Thoracic aorta (tissue), 2 donors: ENCODE results near the gene METTL17. TPM values are rescaled to one million over a fixed set of nuclear protein-coding genes. Genes with fewer than 3 reads are reported as not detected.

ENCODE experiments used
- ATAC-seq: fragments of 150-250 bp; one replicate; pipeline ENCODE4 v1.8.0; 2017; ENCODE audit warnings: low read depth; ENCODE audit not compliant: insufficient number of reproducible peaks, low FRiP score
- DNase-seq: peaks from one replicate; pipeline ENCODE4 v3.0.0-alpha.2; 2020; ENCODE audit warnings: low spot score
- H3K27ac ChIP-seq, 2 donors: fragments of 200-600 bp; sonication (generic); 1 replicate in 1 of 2; 2 replicates in 1 of 2; pipeline ENCODE4 v1.5.1; 2016; ENCODE audit warnings: mild to moderate bottlenecking in 2 of 2, moderate library complexity in 2 of 2
- H3K27me3 ChIP-seq: fragments of 200-600 bp; sonication (generic); replicated peaks from 2 replicates; pipeline ENCODE4 v1.6.0; 2016; ENCODE audit warnings: mild to moderate bottlenecking; ENCODE audit not compliant: insufficient read depth
- H3K36me3 ChIP-seq: fragments of 200-600 bp; sonication (generic); one replicate; pipeline ENCODE4 v1.5.1; 2016
- H3K4me1 ChIP-seq, 2 donors: fragments of 200-600 bp; sonication (generic); 1 replicate in 1 of 2; 2 replicates in 1 of 2; pipeline versions ENCODE4 v1.5.1 to v1.6.0; 2016; ENCODE audit warnings: low read depth in 2 of 2, mild to moderate bottlenecking in 1 of 2; ENCODE audit not compliant: control insufficient read depth in 1 of 2
- H3K4me3 ChIP-seq: fragments of 200-600 bp; sonication (generic); 2 replicates; pipeline ENCODE4 v1.5.1; 2016; ENCODE audit warnings: mild to moderate bottlenecking
- H3K9me3 ChIP-seq: fragments of 200-600 bp; sonication (generic); 2 replicates; pipeline ENCODE4 v1.5.1; 2016
- total RNA-seq, 2 donors: library from RNA; depleted of rRNA; stranded (reverse); fragments of >200 nt; gene quantifications; one replicate each; pipeline versions ENCODE4 v1.1.0 to v1.2.3, GENCODE V29; 2016
- TF ChIP-seq, protein P1 (sequence below): fragments of 200-600 bp; sonication (generic); IDR thresholded peaks from one replicate; pipeline ENCODE4 v1.5.1; 2019; ENCODE audit warnings: antibody characterized with exemption

Gene METTL17
- total RNA-seq, 2 donors from 2014 or later = 94.8 to 141 TPM

DNA sequence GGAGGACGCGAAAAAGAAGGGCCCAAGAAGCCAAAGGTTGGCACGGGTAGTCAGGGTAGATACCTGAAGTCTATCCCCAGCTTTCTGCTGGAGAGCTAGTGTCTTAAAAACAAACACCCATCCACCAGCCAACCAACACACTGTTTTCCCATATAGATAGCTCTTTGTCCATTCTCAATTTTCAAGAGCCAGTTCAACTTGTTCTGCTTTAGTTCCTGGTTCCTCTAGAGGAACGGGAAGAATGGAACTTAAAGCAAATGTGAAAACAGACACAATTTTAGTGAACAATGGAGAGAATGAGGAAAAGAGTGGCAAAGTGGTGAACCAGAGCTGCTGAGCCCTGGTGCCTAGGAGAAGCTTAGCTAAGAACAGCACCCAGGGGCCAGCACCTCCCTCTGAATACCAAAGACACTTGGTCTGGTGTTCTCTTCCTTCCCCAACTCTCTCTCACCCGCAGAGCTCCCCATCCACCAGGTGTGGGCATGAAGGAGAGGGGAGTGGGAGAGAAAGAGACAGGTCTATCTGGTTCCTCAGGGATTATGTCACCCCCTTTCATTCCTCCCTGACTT lies 31.3 kb downstream of the METTL17 start:
- Histone ChIP-seq H3K9me3 (no peaks in the 10 kb centered on the region), H3K36me3 (peaks cover 39% of the 10 kb centered on the region), H3K27me3 (no peaks in the 10 kb centered on the region), H3K4me3 (no peak overlapping the region), H3K27ac (no peak overlapping the region), H3K4me1 (peaks cover 3 to 28% of the 10 kb centered on the region in 2 donors)
- TF ChIP-seq, protein P1, sequence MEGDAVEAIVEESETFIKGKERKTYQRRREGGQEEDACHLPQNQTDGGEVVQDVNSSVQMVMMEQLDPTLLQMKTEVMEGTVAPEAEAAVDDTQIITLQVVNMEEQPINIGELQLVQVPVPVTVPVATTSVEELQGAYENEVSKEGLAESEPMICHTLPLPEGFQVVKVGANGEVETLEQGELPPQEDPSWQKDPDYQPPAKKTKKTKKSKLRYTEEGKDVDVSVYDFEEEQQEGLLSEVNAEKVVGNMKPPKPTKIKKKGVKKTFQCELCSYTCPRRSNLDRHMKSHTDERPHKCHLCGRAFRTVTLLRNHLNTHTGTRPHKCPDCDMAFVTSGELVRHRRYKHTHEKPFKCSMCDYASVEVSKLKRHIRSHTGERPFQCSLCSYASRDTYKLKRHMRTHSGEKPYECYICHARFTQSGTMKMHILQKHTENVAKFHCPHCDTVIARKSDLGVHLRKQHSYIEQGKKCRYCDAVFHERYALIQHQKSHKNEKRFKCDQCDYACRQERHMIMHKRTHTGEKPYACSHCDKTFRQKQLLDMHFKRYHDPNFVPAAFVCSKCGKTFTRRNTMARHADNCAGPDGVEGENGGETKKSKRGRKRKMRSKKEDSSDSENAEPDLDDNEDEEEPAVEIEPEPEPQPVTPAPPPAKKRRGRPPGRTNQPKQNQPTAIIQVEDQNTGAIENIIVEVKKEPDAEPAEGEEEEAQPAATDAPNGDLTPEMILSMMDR = no peak
- DNase-seq = no peak
- no peak for ATAC-seq

DNA sequence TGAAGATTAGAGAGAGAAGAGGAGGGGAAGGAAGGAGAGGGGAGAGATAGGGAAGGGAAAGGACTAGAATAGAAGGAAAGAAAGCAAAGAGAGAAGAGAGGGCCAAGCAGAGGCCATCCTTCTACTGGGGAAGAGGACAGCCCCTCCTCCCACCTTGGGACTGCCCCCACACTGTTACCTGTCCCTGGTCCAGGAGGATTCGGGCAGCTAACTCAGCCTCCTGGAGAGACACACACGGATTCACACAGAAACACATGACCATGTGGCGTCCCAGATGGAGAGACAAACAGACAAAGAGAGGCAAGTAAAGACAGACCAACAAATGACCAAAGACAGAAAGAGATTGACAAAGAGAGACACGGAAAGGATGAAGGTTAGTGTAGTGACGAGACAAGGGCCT lies 32.9 kb downstream of the METTL17 start:
- H3K4me1 ChIP-seq = peaks cover 11 to 39% of the 10 kb centered on the region in 2 donors
- no peaks in the 10 kb centered on the region for H3K9me3 ChIP-seq
- TF ChIP-seq, protein P1 = no peak
- H3K27ac ChIP-seq = peak overlapping the region in 1 of 2 donors; percentile 94
- peaks cover 33% of the 10 kb centered on the region for H3K36me3 ChIP-seq
- ATAC-seq (no peak), DNase-seq (no peak)
- no peak overlapping the region for H3K4me3 ChIP-seq
- no peaks in the 10 kb centered on the region for H3K27me3 ChIP-seq

DNA sequence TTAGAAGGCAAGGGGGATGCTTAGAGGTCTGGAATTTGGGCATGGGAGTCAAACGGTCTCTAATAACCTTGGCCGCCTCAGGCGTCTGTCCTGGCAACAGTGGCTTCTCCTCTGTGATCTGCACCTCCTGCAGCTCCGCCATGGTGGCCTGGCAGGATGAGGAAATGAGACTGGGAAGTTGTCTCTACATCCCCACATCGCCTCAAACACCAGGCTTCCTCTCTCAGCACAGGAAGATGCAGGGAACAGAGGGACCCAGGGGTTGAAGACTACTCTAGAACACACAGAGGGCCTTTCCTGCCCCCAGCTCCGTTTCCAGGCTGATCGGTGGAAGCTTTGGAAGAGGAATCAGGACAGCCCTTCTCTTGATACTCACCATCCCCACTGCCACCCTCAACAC lies 33.4 kb downstream of the METTL17 start:
- Histone ChIP-seq H3K36me3 (peaks cover 28% of the 10 kb centered on the region), H3K4me3 (no peak overlapping the region), H3K4me1 (peaks cover 11 to 39% of the 10 kb centered on the region in 2 donors), H3K9me3 (no peaks in the 10 kb centered on the region), H3K27ac (peak overlapping the region; percentile 89 to 94), H3K27me3 (no peaks in the 10 kb centered on the region)
- ATAC-seq (no peak), DNase-seq (no peak)
- TF ChIP-seq, protein P1 = no peak

DNA sequence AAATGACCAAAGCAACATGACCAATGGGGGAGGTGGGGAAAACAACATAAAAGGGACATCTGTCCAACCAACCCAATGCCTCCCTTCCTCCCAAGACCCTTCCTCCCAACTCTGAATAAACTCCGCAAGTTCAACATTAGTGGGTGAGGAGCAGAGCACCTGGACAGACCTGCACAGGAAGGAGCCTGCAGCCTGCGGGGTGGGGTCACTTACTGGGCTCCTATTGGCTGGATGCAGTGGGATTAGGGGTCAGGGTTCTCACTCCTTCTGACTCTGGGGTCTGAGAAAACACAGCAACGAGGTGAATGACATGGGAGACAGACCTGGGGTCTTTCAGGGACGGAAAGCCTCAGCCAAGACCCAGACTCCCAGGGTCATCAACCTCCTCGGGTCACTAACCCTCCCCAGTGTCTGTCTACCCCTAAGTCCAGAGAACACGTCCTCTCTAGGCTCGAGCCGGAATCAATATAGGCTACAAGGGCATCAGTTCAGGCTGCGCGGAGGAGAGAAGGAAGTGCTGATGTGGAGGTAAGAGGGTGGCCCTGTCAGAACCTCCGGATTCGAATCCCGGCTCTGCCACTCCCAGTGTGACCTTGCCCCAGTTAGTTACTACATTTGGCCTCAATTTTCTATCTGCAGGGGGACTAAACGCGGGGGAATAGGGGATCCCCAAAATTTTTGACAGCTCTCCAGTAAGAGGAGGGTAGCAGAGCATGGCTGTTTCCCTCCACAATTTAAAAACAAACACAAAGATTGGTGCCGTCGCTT lies 34.2 kb downstream of the METTL17 start:
- DNase-seq (no peak), ATAC-seq (no peak)
- H3K4me1 ChIP-seq = peaks cover 11 to 39% of the 10 kb centered on the region in 2 donors
- peaks cover 23% of the 10 kb centered on the region for H3K36me3 ChIP-seq
- H3K4me3 ChIP-seq = peak overlapping the region; percentile 99
- H3K9me3 ChIP-seq = no peaks in the 10 kb centered on the region
- TF ChIP-seq, protein P1 = no peak
- no peaks in the 10 kb centered on the region for H3K27me3 ChIP-seq
- H3K27ac ChIP-seq = peak overlapping the region; percentile 89 to 94

DNA sequence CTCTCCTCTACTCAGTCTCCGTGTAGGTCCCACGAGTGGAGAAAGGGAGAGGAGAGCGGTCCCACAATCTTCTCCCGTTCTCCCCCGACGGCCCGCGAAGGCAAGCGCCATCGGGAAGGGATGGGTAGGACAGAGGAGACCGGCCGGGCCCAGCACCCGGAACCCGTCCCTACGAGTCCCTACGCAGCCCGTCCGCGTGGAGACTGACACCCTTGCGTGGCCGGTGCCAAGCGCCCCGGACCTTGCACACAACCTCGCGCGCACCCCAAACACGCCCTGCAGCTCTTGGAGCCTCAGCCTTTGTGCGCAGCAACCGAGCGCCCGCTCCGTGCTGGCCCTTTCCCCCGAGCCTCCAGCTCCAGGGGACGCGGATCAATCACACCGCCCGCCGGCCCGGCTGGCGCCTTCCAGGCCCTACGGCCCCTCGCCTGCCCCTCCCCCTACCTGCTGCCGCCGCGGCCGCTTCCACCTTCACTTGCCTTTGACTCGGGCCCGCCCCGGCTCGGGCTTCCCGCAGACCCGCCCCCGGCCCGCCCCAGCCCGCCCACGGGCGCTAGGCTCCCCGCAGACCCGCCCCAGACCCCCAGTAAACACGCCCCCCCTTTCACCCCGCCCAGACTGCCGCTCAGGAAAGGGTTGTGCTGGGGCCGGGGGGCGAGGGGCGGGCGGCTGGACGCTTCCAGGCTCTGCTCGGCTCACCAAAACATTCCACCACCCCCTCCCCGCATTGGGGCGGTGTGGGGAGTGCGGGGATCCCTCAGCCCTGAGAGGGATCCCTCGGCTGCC lies 35.0 kb downstream of the METTL17 start, which contains the start of gene NDRG2:
NDRG2 (minus strand) TSS at position 477 of the 786 bp plus-strand sequence. CDS start 1,746 bp downstream, outside the sequence.
- no peaks in the 10 kb centered on the region for H3K9me3 ChIP-seq
- H3K36me3 ChIP-seq = peaks cover 15% of the 10 kb centered on the region
- peak within 1 kb of the TSS; percentile 89 to 94 for H3K27ac ChIP-seq
- peak; percentile 26 for ATAC-seq
- H3K4me1 ChIP-seq = peaks cover 11 to 39% of the 10 kb centered on the region in 2 donors
- no peak for DNase-seq
- H3K4me3 ChIP-seq = peak within 1 kb of the TSS; percentile 99
- no peaks in the 10 kb centered on the region for H3K27me3 ChIP-seq
- TF ChIP-seq, protein P1 = no peak
